A673 (cell line): Measurements from ENCODE around the gene COL4A6. TPM values are rescaled to one million over a fixed set of nuclear protein-coding genes. Genes with fewer than 3 reads are reported as not detected.

Source experiments
- BruUV-seq: library from RNA; stranded (reverse); fragments of 400-500 nt; replicated peaks from 2 replicates; lab custom pipeline; 2021; lab: Mats Ljungman, UMichigan
- CTCF ChIA-PET: fragments of 300-600 bp; sonication (Branson Sonifier 250); formaldehyde crosslinking; loops from one replicate; lab custom pipeline; 2022; ENCODE audit warnings: antibody characterized with exemption; lab: Charles Lee
- POLR2A ChIA-PET: fragments of 300-600 bp; sonication (Branson Sonifier 250); formaldehyde crosslinking; loops from one replicate; lab custom pipeline; 2022; ENCODE audit warnings: antibody characterized with exemption; ENCODE audit not compliant: low non-redundant PET; lab: Charles Lee
- DNase-seq: peaks from one replicate; pipeline ENCODE4 v3.0.0-alpha.2; 2015; ENCODE audit warnings: low spot score
- H3K27ac ChIP-seq: fragments of 200-600 bp; sonication (generic); 2 replicates; pipeline ENCODE4 v1.5.1; 2016; ENCODE audit warnings: mixed run types, low read depth, mild to moderate bottlenecking, mixed read lengths, antibody characterized with exemption, low read length; ENCODE audit not compliant: poor library complexity, severe bottlenecking
- H3K27me3 ChIP-seq: fragments of 200-600 bp; sonication (generic); replicated peaks from 2 replicates; pipeline ENCODE4 v1.6.1; 2017; ENCODE audit warnings: mixed run types, low read depth, mild to moderate bottlenecking, mixed read lengths, antibody characterized with exemption, low read length; ENCODE audit not compliant: insufficient read depth, poor library complexity
- H3K36me3 ChIP-seq: fragments of 200-600 bp; sonication (generic); 2 replicates; pipeline ENCODE4 v1.6.1; 2016; ENCODE audit warnings: mixed run types, mild to moderate bottlenecking, mixed read lengths, antibody characterized with exemption, low read length; ENCODE audit not compliant: insufficient read depth, poor library complexity, severe bottlenecking
- H3K4me1 ChIP-seq: fragments of 200-600 bp; sonication (generic); 2 replicates; pipeline ENCODE4 v1.6.1; 2017; ENCODE audit warnings: mixed run types, mild to moderate bottlenecking, mixed read lengths, antibody characterized with exemption, low read length; ENCODE audit not compliant: insufficient read depth, poor library complexity, severe bottlenecking
- H3K4me3 ChIP-seq: fragments of 200-600 bp; sonication (generic); 2 replicates; pipeline ENCODE4 v1.5.1; 2016; ENCODE audit warnings: low read depth, mixed run types, mild to moderate bottlenecking, mixed read lengths, low read length; ENCODE audit not compliant: poor library complexity, severe bottlenecking
- H3K9me3 ChIP-seq: fragments of 200-600 bp; sonication (generic); 2 replicates; pipeline ENCODE4 v1.6.1; 2016; ENCODE audit warnings: mixed run types, low read depth, mild to moderate bottlenecking, mixed read lengths, antibody characterized with exemption, low read length; ENCODE audit not compliant: poor library complexity, severe bottlenecking
- CTCF ChIP-seq: fragments of 300-800, 200-600 bp; sonication (generic); conservative IDR thresholded peaks from 2 replicates; pipeline ENCODE4 v1.5.1; 2017; ENCODE audit warnings: low read depth, mild to moderate bottlenecking, antibody characterized with exemption, low read length, moderate library complexity, mixed read lengths
- EZH2 ChIP-seq: fragments of 200-600 bp; sonication (generic); IDR thresholded peaks from 2 replicates; pipeline ENCODE4 v1.6.1; 2017; ENCODE audit warnings: borderline replicate concordance, low read depth, mild to moderate bottlenecking, mixed read lengths, antibody characterized with exemption, low read length; ENCODE audit not compliant: poor library complexity, severe bottlenecking
- intact Hi-C: fragments of 100-400 bp; cut with micrococcal nuclease; formaldehyde crosslinking; loops from one replicate; pipeline ENCODE4 v1.10.0; 2022; ENCODE audit not compliant: unreplicated experiment
- total RNA-seq: library from RNA; stranded (reverse); gene quantifications from 2 replicates; pipeline ENCODE4 v1.2.3, GENCODE V29; 2021

The COL4A6 gene
- total RNA-seq, 1 experiment from 2014 or later: not detected

GRCh38 chrX:108254636-108255035 lies 183.6 kb downstream of the COL4A6 start:
- TF ChIP-seq CTCF: no peak
- no peak for TF ChIP-seq EZH2
- intact Hi-C loops: no loop called here
- no TSS peak for BruUV-seq
- no peak for DNase-seq
- POLR2A ChIA-PET: no interaction called here
- Histone ChIP-seq H3K27ac (no peak overlapping the region), H3K4me3 (no peak overlapping the region), H3K27me3 (peaks cover 15% of the 10 kb centered on the region), H3K4me1 (no peaks in the 10 kb centered on the region), H3K9me3 (no peaks in the 10 kb centered on the region), H3K36me3 (no peaks in the 10 kb centered on the region)
- CTCF ChIA-PET: no interaction called here

GRCh38 chrX:108250654-108251579 lies 187.3 kb downstream of the COL4A6 start:
- ChIA-PET POLR2A (no interaction called here), CTCF (no interaction called here)
- no peak for DNase-seq
- no peak overlapping the region for H3K27ac ChIP-seq
- H3K27me3 ChIP-seq: peaks cover 19% of the 10 kb centered on the region
- no peaks in the 10 kb centered on the region for H3K9me3 ChIP-seq
- intact Hi-C loops: no loop called here
- H3K36me3 ChIP-seq: no peaks in the 10 kb centered on the region
- H3K4me3 ChIP-seq: no peak overlapping the region
- H3K4me1 ChIP-seq: no peaks in the 10 kb centered on the region
- TF ChIP-seq EZH2 (no peak), CTCF (no peak)
- BruUV-seq: no TSS peak

- no peak overlapping the region for H3K4me3 ChIP-seq
- no peaks in the 10 kb centered on the region for H3K4me1 ChIP-seq
- H3K27ac ChIP-seq: no peak overlapping the region
- ChIA-PET CTCF (no interaction called here), POLR2A (no interaction called here)
- TF ChIP-seq CTCF (no peak), EZH2 (no peak)
- intact Hi-C loops: no loop called here
- no peaks in the 10 kb centered on the region for H3K9me3 ChIP-seq
- H3K27me3 ChIP-seq: peaks cover 11% of the 10 kb centered on the region
- no peaks in the 10 kb centered on the region for H3K36me3 ChIP-seq
- DNase-seq: no peak
- no TSS peak for BruUV-seq
Measured at GRCh38 chrX:108246304-108246954, 191.8 kb downstream of the COL4A6 start.
